K562 (cell line): ENCODE results near the gene PCSK6. TPM values are rescaled to one million over a fixed set of nuclear protein-coding genes. Genes with fewer than 3 reads are reported as not detected.

Experiments used
- CUX1 ChIP-seq: fragments of 200-800 bp; sonication (Bioruptor generic); IDR thresholded peaks from 2 replicates; pipeline ENCODE4 v1.6.1; 2016; ENCODE audit warnings: missing genetic modification characterization, missing compliant biosample characterization
- ZBTB2 ChIP-seq: fragments of 450-650 bp; IDR thresholded peaks from 2 replicates; pipeline ENCODE4 v1.6.1; 2016; ENCODE audit warnings: antibody characterized with exemption
- polyA plus RNA-seq, 8 experiments: library from polyadenylated mRNA; depleted of rRNA in 4 of 8; stranded (reverse) in 5 of 8; unstranded in 3 of 8; fragments of >200 nt; fragmentation: Nextera tagmentation in 2 of 8; fragmentation: Illumina TruSeq in 1 of 8; extraction: Ambion mirVana in 2 of 8; extraction: Trizol in 1 of 8; gene quantifications; 2 replicates each; pipeline versions ENCODE4 v1.2.1 to v1.2.3, GENCODE V29; 2011 to 2014; ENCODE audit warnings: inconsistent platforms in 1 of 8, missing spikeins in 1 of 8
- total RNA-seq, 7 experiments: library from RNA; depleted of rRNA in 6 of 7; stranded (reverse); fragments of >200 nt in 6 of 7; fragmentation: Illumina TruSeq in 2 of 7; extraction: Trizol in 2 of 7; gene quantifications; 2 replicates each; pipeline versions ENCODE4 v1.2.1 to v1.2.3, GENCODE V29; 2011 to 2021; ENCODE audit warnings: low replicate concordance in 1 of 7

The PCSK6 gene
- total and polyA plus RNA-seq, 9 of the 15 experiments (the other 6 are each of a cell fraction or from before 2014, with no cell fraction given) = 2.2 to 32.6 (median 14.5) TPM

- TF ChIP-seq CUX1 (CRISPR knock-in tag) = no peak
- no peak for TF ChIP-seq ZBTB2
These were observed 42.9 kb downstream of the PCSK6 start (continued) for GRCh38 chr15:101446518-101447167.
